Natural killer cell (primary cell): ENCODE results near the gene SPN. TPM values are rescaled to one million over a fixed set of nuclear protein-coding genes. Genes with fewer than 3 reads are reported as not detected.
"Not testable (repeated sequence)": the region's sequence is repeated elsewhere in the genome, so short reads cannot be mapped to it uniquely, and the experiment has no call there.

Experiments used
- ATAC-seq, 3 donors: fragments of 150-1000 bp in 2 of 3; fragments of 200-7000 bp in 1 of 3; cut with Tn5 transposase; 1 replicate in 1 of 3; 2 replicates in 2 of 3; pipeline ENCODE4 v1.10.0; 2021; ENCODE audit warnings: mild to moderate bottlenecking in 2 of 3, moderate library complexity in 2 of 3
- DNase-seq, 2 donors: peaks; one replicate each; pipeline versions ENCODE4 v3.0.0 to v3.0.0-alpha.2; 2013 to 2021; ENCODE audit warnings: mixed read lengths in 1 of 2
- H3K27ac ChIP-seq: one replicate; pipeline ENCODE4 v1.5.1; 2013; ENCODE audit warnings: mild to moderate bottlenecking, low read length
- H3K27me3 ChIP-seq: one replicate; pipeline ENCODE4 v1.6.1; 2013; ENCODE audit warnings: low read length; ENCODE audit not compliant: control insufficient read depth, insufficient read depth
- H3K36me3 ChIP-seq: one replicate; pipeline ENCODE4 v1.6.1; 2013; ENCODE audit warnings: low read length; ENCODE audit not compliant: control insufficient read depth, insufficient read depth
- H3K4me1 ChIP-seq: one replicate; pipeline ENCODE4 v1.6.1; 2013; ENCODE audit warnings: low read length; ENCODE audit not compliant: control insufficient read depth, insufficient read depth
- H3K4me3 ChIP-seq: one replicate; pipeline ENCODE4 v1.5.1; 2013; ENCODE audit warnings: low read length
- H3K9me3 ChIP-seq: one replicate; pipeline ENCODE4 v1.6.1; 2013; ENCODE audit warnings: low read length; ENCODE audit not compliant: control insufficient read depth, insufficient read depth
- H3K27ac Mint-ChIP-seq, 2 donors: one replicate each; pipeline ENCODE4 v1.8.0; 2022; ENCODE audit warnings: mild to moderate bottlenecking in 2 of 2, mixed read lengths in 2 of 2, moderate library complexity in 1 of 2
- H3K27me3 Mint-ChIP-seq, 2 donors: one replicate each; pipeline ENCODE4 v1.8.0; 2022; ENCODE audit warnings: low read depth in 2 of 2, mixed read lengths in 2 of 2
- H3K36me3 Mint-ChIP-seq: one replicate; pipeline ENCODE4 v1.8.0; 2022; ENCODE audit warnings: mixed read lengths
- H3K4me1 Mint-ChIP-seq, 2 donors: one replicate each; pipeline ENCODE4 v1.8.0; 2022; ENCODE audit warnings: mixed read lengths in 2 of 2
- H3K4me3 Mint-ChIP-seq: one replicate; pipeline ENCODE4 v1.8.0; 2022; ENCODE audit warnings: mild to moderate bottlenecking, moderate library complexity, mixed read lengths
- H3K9me3 Mint-ChIP-seq, 2 donors: one replicate each; pipeline ENCODE4 v1.8.0; 2022; ENCODE audit warnings: mixed read lengths in 2 of 2
- CTCF ChIP-seq: fragments of 200-600 bp; IDR thresholded peaks from one replicate; pipeline ENCODE4 v1.8.0; 2022; ENCODE audit warnings: antibody characterized with exemption
- WGBS: methylation state at CpG from one replicate; pipeline ENCODE4 v1.1.7; 2013; ENCODE audit warnings: missing lambda C conversion rate; ENCODE audit not compliant: insufficient coverage; 5-methylcytosine and 5-hydroxymethylcytosine counted together
- intact Hi-C: fragments of 100-400 bp; cut with micrococcal nuclease; formaldehyde crosslinking; loops from one replicate; pipeline ENCODE4 v1.14.2; 2022
- total RNA-seq, 4 donors: library from RNA; stranded (reverse); fragments of 120-200 nt in 1 of 4; gene quantifications; one replicate each; pipeline versions ENCODE4 v1.2.3 to v1.2.4, GENCODE V29; 2013 to 2022

SPN gene
- total RNA-seq, 3 donors from 2014 or later (not counting 1 experiment from before 2014, with no cell fraction given), result 373 to 439 (median 435) TPM

GRCh38 chr16:29636368-29636767 is 26.7 kb upstream of the SPN start:
- H3K4me1 Mint-ChIP-seq, result peaks cover 13 to 16% of the 10 kb centered on the region in 2 donors
- DNase-seq, H3K4me3 Mint-ChIP-seq, H3K27me3 ChIP-seq, intact Hi-C loops, H3K9me3 ChIP-seq, H3K36me3 Mint-ChIP-seq, H3K9me3 Mint-ChIP-seq, H3K36me3 ChIP-seq, ATAC-seq, H3K27me3 Mint-ChIP-seq, H3K27ac Mint-ChIP-seq, H3K27ac ChIP-seq, H3K4me3 ChIP-seq: not testable (repeated sequence)
- WGBS, result no CpG with 5 or more reads among the region's 5 CpGs
- H3K4me1 ChIP-seq, result peaks cover 15% of the 10 kb centered on the region

GRCh38 chr16:29638751-29639150 is 24.3 kb upstream of the SPN start:
- H3K27me3 Mint-ChIP-seq, H3K27me3 ChIP-seq, intact Hi-C loops, H3K27ac Mint-ChIP-seq, H3K4me3 Mint-ChIP-seq, DNase-seq, H3K9me3 ChIP-seq, H3K4me3 ChIP-seq, H3K36me3 Mint-ChIP-seq, H3K36me3 ChIP-seq, ATAC-seq, H3K27ac ChIP-seq, H3K9me3 Mint-ChIP-seq: not testable (repeated sequence)
- peaks cover 18 to 22% of the 10 kb centered on the region in 2 donors for H3K4me1 Mint-ChIP-seq
- peaks cover 26% of the 10 kb centered on the region for H3K4me1 ChIP-seq
- 98% methylated on average over 5 of the region's 8 CpGs for WGBS

GRCh38 chr16:29641561-29641960 is 21.5 kb upstream of the SPN start:
- peaks cover 37% of the 10 kb centered on the region for H3K4me1 ChIP-seq
- H3K9me3 ChIP-seq, result no peaks in the 10 kb centered on the region
- TF ChIP-seq CTCF, result peak; percentile 39
- H3K36me3 ChIP-seq, result no peaks in the 10 kb centered on the region
- Mint-ChIP-seq H3K36me3 (no peaks in the 10 kb centered on the region), H3K9me3 (no peaks in the 10 kb centered on the region), H3K4me1 (peaks cover 31 to 40% of the 10 kb centered on the region in 2 donors), H3K27me3 (no peaks in the 10 kb centered on the region), H3K4me3 (peak overlapping the region; percentile 87), H3K27ac (peak overlapping the region; percentile 87 to 95)
- WGBS, result 12% methylated on average over 3 of the region's 3 CpGs
- H3K4me3 ChIP-seq, result no peak overlapping the region
- DNase-seq, result peak in 1 of 2 donors; percentile 62
- H3K27me3 ChIP-seq, result no peaks in the 10 kb centered on the region
- peak; percentile 38 to 49 (median 44) for ATAC-seq
- intact Hi-C loops, result loop anchor here (1.0 to 10.0 kb wide), 2 partner anchors 23 to 63 kb away; no protein-coding TSS in a partner anchor
- H3K27ac ChIP-seq, result peak overlapping the region; percentile 75

- Mint-ChIP-seq H3K4me1 (peaks cover 31 to 36% of the 10 kb centered on the region in 2 donors), H3K36me3 (no peaks in the 10 kb centered on the region), H3K27ac (peak overlapping the region; percentile 54 to 64), H3K4me3 (no peak overlapping the region), H3K9me3 (no peaks in the 10 kb centered on the region), H3K27me3 (no peaks in the 10 kb centered on the region)
- DNase-seq (no peak), ATAC-seq (no peak)
- WGBS, result 94% methylated on average over 7 of the region's 7 CpGs
- H3K27ac ChIP-seq, result no peak overlapping the region
- no peak for TF ChIP-seq CTCF
- no peaks in the 10 kb centered on the region for H3K36me3 ChIP-seq
- no peaks in the 10 kb centered on the region for H3K27me3 ChIP-seq
- no peak overlapping the region for H3K4me3 ChIP-seq
- H3K9me3 ChIP-seq, result no peaks in the 10 kb centered on the region
- intact Hi-C loops, result loop anchor here (10.0 kb wide), 1 partner anchor 61 kb away; no protein-coding TSS in a partner anchor
- H3K4me1 ChIP-seq, result peaks cover 37% of the 10 kb centered on the region
Observed at GRCh38 chr16:29643596-29643995, 19.5 kb upstream of the SPN start.
